Body of pancreas (tissue), 4 donors: ENCODE results near the gene ZNF346.

ENCODE experiments used
- POLR2A ChIP-seq, 3 donors: fragments of 450-650 bp; IDR thresholded peaks; one replicate each; pipeline ENCODE4 v1.6.1; 2016; ENCODE audit warnings: antibody characterized with exemption in 3 of 3, mild to moderate bottlenecking in 2 of 3
- TF ChIP-seq, protein P1 (sequence below), 7 experiments: fragments of 450-650 bp in 4 of 7; fragments of 200-600 bp in 3 of 7; sonication (generic) in 3 of 7; IDR thresholded peaks; one replicate each; pipeline ENCODE4 v1.5.1; 2016 to 2019; ENCODE audit warnings: antibody characterized with exemption in 7 of 7

DNA sequence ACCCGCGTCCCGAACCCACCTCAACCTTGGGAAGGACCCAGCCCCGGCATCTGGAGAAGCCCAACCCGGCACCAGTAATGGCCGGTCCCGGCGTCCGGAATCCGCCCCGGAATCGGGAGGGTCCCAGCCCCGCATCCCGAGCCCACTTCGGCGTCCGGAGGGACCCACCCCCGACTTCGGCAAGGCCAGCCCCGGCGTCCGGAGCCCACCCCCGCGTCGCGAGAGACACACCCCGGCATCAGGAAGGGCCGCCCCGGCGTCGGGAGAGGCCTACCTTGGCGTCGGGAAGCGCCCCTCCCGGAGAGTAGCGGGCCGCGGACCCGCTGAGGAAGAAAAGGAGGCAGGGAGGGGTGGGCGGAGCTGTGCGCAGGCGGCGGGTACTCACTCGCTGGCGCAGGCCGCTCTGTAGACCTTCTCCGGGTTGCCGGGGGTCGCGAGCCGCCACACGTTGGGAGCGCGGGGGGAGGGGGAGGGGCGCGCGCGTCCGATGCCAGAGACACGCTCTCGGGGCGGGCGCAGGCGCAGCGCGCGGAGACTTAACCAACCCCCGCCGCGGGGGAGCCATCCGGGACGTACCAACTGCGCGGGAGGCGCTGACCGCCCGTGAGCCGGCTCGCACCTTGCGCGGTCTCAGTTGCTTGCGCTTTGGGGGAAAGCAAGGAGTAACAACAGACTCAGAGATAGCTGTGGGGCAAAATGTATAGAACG is 16.1 kb upstream of the ZNF346 start, which contains the start of gene UIMC1:
- TF ChIP-seq, protein P1, sequence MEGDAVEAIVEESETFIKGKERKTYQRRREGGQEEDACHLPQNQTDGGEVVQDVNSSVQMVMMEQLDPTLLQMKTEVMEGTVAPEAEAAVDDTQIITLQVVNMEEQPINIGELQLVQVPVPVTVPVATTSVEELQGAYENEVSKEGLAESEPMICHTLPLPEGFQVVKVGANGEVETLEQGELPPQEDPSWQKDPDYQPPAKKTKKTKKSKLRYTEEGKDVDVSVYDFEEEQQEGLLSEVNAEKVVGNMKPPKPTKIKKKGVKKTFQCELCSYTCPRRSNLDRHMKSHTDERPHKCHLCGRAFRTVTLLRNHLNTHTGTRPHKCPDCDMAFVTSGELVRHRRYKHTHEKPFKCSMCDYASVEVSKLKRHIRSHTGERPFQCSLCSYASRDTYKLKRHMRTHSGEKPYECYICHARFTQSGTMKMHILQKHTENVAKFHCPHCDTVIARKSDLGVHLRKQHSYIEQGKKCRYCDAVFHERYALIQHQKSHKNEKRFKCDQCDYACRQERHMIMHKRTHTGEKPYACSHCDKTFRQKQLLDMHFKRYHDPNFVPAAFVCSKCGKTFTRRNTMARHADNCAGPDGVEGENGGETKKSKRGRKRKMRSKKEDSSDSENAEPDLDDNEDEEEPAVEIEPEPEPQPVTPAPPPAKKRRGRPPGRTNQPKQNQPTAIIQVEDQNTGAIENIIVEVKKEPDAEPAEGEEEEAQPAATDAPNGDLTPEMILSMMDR (IDR thresholded peaks at IDR 0.05), result peak in 1 of 7 experiments; percentile 4
- TF ChIP-seq POLR2A (IDR thresholded peaks at IDR 0.05), result peak in 2 of 3 donors; percentile 52 to 57
